Measurements from ENCODE around the gene AMBP.

AMBP gene

DNA sequence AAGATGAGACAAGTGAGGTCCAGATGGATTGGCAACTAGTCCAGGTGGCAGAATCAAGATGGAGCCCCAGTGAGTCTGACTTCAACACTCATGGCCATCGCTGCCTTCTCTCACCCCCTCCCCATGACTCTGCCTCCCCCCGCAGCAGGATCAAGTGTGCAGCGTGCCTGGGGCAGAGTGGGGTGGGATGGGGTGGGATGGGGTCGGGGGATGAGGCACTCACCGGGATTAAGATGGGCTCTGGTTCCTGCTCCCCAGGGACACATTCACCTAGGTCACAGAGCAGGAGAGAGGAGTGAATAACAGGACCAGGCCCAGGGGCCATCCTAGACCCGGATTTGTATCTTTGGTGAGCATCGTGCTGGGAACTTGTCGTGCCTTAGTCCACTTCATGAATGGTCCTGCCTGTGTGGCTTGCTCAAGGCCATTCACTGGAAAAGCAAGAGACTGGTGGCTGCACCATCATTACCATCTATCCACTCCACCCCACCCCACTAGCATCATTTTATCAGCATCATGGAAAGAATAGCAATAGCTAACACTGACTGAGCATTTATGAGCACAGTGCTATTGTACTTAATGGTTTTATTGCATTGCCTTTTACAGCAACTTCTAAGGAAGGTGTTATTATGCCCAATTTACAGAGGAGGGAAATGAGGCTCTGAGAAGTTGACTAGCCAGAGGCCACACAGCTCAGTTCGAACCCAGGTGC is 8.5 kb downstream of the AMBP start:
- no peak overlapping the region for H3K27ac ChIP-seq (ENCODE audit: low read length)
- peaks cover 16% of the 10 kb centered on the region; the same call in 1 of the 2 replicates for H3K27me3 ChIP-seq (ENCODE audit: low read depth, low read length)
- H3K9me3 ChIP-seq (ENCODE audit: insufficient read depth, low read length), result no peaks in the 10 kb centered on the region
- H2AFZ ChIP-seq (ENCODE audit: low read depth, low read length), result no peak overlapping the region
- H3K4me1 ChIP-seq (ENCODE audit: low read length), result no peaks in the 10 kb centered on the region
- no peaks in the 10 kb centered on the region for H4K20me1 ChIP-seq (ENCODE audit: insufficient read depth, low read length)
- no peak overlapping the region for H3K9ac ChIP-seq (ENCODE audit: low read length)
- TF ChIP-seq, protein P1, sequence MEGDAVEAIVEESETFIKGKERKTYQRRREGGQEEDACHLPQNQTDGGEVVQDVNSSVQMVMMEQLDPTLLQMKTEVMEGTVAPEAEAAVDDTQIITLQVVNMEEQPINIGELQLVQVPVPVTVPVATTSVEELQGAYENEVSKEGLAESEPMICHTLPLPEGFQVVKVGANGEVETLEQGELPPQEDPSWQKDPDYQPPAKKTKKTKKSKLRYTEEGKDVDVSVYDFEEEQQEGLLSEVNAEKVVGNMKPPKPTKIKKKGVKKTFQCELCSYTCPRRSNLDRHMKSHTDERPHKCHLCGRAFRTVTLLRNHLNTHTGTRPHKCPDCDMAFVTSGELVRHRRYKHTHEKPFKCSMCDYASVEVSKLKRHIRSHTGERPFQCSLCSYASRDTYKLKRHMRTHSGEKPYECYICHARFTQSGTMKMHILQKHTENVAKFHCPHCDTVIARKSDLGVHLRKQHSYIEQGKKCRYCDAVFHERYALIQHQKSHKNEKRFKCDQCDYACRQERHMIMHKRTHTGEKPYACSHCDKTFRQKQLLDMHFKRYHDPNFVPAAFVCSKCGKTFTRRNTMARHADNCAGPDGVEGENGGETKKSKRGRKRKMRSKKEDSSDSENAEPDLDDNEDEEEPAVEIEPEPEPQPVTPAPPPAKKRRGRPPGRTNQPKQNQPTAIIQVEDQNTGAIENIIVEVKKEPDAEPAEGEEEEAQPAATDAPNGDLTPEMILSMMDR (IDR thresholded peaks at IDR 0.05; ENCODE audit: low read depth, low read length), result no peak
- no peak for TF ChIP-seq EZH2phosphoT487 (IDR thresholded peaks at IDR 0.05; ENCODE audit: low read depth)
- no peak overlapping the region for H3K4me2 ChIP-seq (ENCODE audit: low read length)
- H3K4me3 ChIP-seq (ENCODE audit: low read length), result no peak overlapping the region
- H3K36me3 ChIP-seq (replicated peaks; ENCODE audit: low read depth, low read length), result no peaks in the 10 kb centered on the region
- H3K79me2 ChIP-seq (ENCODE audit: low read length), result no peaks in the 10 kb centered on the region

DNA sequence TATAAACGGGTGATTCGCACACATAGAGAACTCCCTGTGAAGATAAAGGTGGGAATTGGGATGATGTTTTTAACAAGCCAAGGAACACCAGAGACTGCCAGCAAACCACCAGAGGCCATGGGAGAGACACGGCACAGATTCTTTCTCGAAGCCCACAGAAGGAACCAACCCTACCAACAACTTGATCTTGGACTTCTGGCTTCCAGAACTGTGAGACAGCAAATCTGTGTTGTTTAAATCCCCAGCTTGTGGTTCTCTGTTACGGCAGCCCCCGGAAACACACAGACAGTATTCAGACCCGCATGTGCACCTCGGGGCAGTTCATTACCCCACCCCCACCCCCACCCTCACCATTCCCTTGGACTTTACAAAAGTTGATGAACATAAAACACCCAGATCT is 12.8 kb downstream of the AMBP start:
- Histone ChIP-seq H3K9ac (ENCODE audit: low read length) (no peak overlapping the region), H2AFZ (ENCODE audit: low read depth, low read length) (no peak overlapping the region), H3K79me2 (ENCODE audit: low read length) (no peaks in the 10 kb centered on the region), H3K4me3 (ENCODE audit: low read length) (no peak overlapping the region), H3K36me3 (replicated peaks; ENCODE audit: low read depth, low read length) (no peaks in the 10 kb centered on the region), H3K27me3 (ENCODE audit: low read depth, low read length) (peaks cover 30% of the 10 kb centered on the region), H3K4me1 (ENCODE audit: low read length) (no peaks in the 10 kb centered on the region), H4K20me1 (ENCODE audit: insufficient read depth, low read length) (no peaks in the 10 kb centered on the region), H3K27ac (ENCODE audit: low read length) (no peak overlapping the region), H3K4me2 (ENCODE audit: low read length) (no peak overlapping the region), H3K9me3 (ENCODE audit: insufficient read depth, low read length) (no peaks in the 10 kb centered on the region)
- no peak for TF ChIP-seq EZH2phosphoT487 (IDR thresholded peaks at IDR 0.05; ENCODE audit: low read depth)
- TF ChIP-seq, protein P1 (IDR thresholded peaks at IDR 0.05; ENCODE audit: low read depth, low read length), result no peak

DNA sequence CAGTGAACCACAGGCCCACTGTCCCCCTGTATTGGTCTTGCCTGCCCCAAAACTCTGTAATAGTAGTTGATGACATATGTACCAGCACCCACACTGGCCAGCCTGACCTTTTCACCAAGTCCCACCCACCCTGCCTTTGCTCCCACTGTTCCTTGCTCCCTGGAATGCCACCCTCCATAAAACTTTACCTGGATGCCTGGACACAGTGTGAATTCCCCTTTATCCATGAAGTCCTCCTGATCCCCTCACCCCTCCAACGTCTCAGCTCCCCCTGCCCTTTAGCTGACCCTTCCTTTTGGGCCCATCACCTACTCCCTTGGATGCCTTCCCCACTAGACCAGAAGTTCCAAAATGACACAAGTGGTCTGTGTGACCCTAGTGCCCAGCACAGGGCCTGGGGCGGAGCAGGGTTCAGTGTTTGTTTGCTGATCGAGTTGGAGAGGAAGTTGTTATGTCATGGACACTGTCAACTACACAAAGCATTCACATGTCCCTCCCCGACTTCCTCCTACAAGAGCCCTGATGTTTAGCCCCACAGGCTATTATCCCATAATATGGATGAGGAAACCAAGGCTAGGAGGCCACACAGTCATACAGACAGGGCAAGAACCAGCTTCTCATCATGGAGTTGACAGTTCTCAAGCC is 16.1 kb downstream of the AMBP start:
- Histone ChIP-seq H3K27ac (ENCODE audit: low read length) (no peak overlapping the region), H3K4me3 (ENCODE audit: low read length) (no peak overlapping the region), H3K36me3 (replicated peaks; ENCODE audit: low read depth, low read length) (no peaks in the 10 kb centered on the region), H3K9me3 (ENCODE audit: insufficient read depth, low read length) (no peaks in the 10 kb centered on the region), H3K4me2 (ENCODE audit: low read length) (no peak overlapping the region), H3K27me3 (ENCODE audit: low read depth, low read length) (peaks cover 30% of the 10 kb centered on the region), H2AFZ (ENCODE audit: low read depth, low read length) (no peak overlapping the region), H3K4me1 (ENCODE audit: low read length) (no peaks in the 10 kb centered on the region), H3K9ac (ENCODE audit: low read length) (no peak overlapping the region), H3K79me2 (ENCODE audit: low read length) (no peaks in the 10 kb centered on the region), H4K20me1 (ENCODE audit: insufficient read depth, low read length) (no peaks in the 10 kb centered on the region)
- no peak for TF ChIP-seq EZH2phosphoT487 (IDR thresholded peaks at IDR 0.05; ENCODE audit: low read depth)
- TF ChIP-seq, protein P1 (IDR thresholded peaks at IDR 0.05; ENCODE audit: low read depth, low read length), result no peak

DNA sequence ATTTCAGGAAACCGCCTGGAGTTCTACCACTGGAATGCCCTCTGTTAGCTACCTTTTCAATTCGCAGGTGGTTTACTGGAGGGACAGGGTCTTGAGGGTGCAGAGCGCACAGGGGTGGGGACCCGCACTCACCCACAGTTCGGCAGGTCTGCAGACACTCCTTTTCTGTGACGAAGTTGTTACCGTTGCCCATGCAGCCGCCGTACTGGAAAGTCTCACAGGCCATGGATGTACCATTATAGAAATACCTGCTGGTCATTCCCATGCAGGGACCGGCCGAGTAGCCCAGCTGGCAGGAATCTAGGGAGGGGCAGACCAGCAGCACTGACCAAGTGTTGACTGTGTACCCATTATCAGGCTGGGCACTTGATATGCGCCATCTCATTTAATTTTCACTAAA is 16.8 kb downstream of the AMBP start:
- Histone ChIP-seq H3K4me3 (ENCODE audit: low read length) (no peak overlapping the region), H3K27ac (ENCODE audit: low read length) (no peak overlapping the region), H3K27me3 (ENCODE audit: low read depth, low read length) (peaks cover 30% of the 10 kb centered on the region), H3K9ac (ENCODE audit: low read length) (no peak overlapping the region), H3K4me2 (ENCODE audit: low read length) (no peak overlapping the region), H3K79me2 (ENCODE audit: low read length) (no peaks in the 10 kb centered on the region), H4K20me1 (ENCODE audit: insufficient read depth, low read length) (no peaks in the 10 kb centered on the region), H3K9me3 (ENCODE audit: insufficient read depth, low read length) (no peaks in the 10 kb centered on the region), H3K4me1 (ENCODE audit: low read length) (no peaks in the 10 kb centered on the region), H2AFZ (ENCODE audit: low read depth, low read length) (no peak overlapping the region), H3K36me3 (replicated peaks; ENCODE audit: low read depth, low read length) (no peaks in the 10 kb centered on the region)
- no peak for TF ChIP-seq EZH2phosphoT487 (IDR thresholded peaks at IDR 0.05; ENCODE audit: low read depth)
- TF ChIP-seq, protein P1 (IDR thresholded peaks at IDR 0.05; ENCODE audit: low read depth, low read length), result no peak
